Measurements from ENCODE around the gene HMCN2. TPM values are rescaled to one million over a fixed set of nuclear protein-coding genes. Genes with fewer than 3 reads are reported as not detected.

HMCN2 gene
- total and polyA plus RNA-seq, 8 donors, result 0.41 to 5.3 (median 0.76) TPM

DNA sequence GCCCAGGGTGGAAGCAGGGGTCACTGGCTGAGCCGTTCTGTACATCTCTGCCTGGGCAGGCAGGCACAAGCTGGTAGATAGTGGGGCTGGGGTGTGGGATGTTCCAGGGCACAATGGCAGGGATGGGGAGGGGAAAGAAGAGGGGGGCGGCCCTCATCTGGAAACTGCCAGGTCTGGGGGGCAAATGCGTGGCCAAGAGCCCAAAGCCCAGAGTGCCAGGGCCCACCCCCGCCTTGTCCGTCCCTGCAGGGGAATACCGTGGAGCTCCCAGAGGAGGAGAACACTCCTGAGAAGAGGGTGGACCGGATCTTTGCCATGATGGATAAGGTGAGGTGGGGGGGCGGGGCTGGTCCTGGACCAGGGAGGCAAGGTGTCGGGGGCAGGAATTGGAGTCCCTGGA is 42.7 kb upstream of the HMCN2 start:
- FAIRE-seq (no peak), DNase-seq (peak in 1 of 6 donors; percentile 21), ATAC-seq (no peak)
- TF ChIP-seq, protein P1, sequence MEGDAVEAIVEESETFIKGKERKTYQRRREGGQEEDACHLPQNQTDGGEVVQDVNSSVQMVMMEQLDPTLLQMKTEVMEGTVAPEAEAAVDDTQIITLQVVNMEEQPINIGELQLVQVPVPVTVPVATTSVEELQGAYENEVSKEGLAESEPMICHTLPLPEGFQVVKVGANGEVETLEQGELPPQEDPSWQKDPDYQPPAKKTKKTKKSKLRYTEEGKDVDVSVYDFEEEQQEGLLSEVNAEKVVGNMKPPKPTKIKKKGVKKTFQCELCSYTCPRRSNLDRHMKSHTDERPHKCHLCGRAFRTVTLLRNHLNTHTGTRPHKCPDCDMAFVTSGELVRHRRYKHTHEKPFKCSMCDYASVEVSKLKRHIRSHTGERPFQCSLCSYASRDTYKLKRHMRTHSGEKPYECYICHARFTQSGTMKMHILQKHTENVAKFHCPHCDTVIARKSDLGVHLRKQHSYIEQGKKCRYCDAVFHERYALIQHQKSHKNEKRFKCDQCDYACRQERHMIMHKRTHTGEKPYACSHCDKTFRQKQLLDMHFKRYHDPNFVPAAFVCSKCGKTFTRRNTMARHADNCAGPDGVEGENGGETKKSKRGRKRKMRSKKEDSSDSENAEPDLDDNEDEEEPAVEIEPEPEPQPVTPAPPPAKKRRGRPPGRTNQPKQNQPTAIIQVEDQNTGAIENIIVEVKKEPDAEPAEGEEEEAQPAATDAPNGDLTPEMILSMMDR (IDR thresholded peaks at IDR 0.05), result no peak
- intact Hi-C loops (cut with DNase I), result no loop called here
- H3K27me3 ChIP-seq, result no peaks in the 10 kb centered on the region
- no peaks in the 10 kb centered on the region for H3K9me3 ChIP-seq
- WGBS, 2 donors, result 95 to 98% methylated on average over 8 to 9 of the region's 9 CpGs
- no peaks in the 10 kb centered on the region for H3K4me1 ChIP-seq
- no peak overlapping the region for H3K4me3 ChIP-seq
- peaks cover 0 to 11% (median 0%) of the 10 kb centered on the region in 3 donors for H3K36me3 ChIP-seq
- H3K27ac ChIP-seq, result no peak overlapping the region

DNA sequence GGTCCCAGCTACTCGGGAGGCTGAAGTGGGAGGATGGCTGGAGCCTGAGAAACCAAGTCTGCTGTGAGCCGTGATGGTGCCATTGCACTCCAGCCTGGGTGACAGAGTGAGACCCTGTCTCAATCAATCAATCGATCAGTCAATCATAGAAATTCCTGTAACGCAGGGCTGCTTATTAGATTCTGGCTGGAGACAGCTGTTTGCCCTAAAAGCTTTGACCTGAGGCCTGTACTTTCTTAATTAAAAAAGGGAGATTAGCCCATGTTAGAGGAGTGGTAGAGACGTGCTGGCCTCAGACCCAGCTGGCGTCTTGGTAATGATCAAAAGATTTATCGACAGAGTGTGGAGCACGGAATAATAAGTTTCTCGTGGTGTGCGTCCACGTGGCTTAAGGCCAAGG is 40.5 kb upstream of the HMCN2 start:
- no peak for FAIRE-seq
- Histone ChIP-seq H3K4me1 (no peaks in the 10 kb centered on the region), H3K36me3 (peaks cover 0 to 5% (median 0%) of the 10 kb centered on the region in 3 donors), H3K27me3 (no peaks in the 10 kb centered on the region), H3K9me3 (no peaks in the 10 kb centered on the region), H3K27ac (no peak overlapping the region), H3K4me3 (no peak overlapping the region)
- TF ChIP-seq, protein P1 (IDR thresholded peaks at IDR 0.05), result no peak
- 88 to 95% methylated on average over 11 of the region's 11 CpGs for WGBS, 2 donors
- no peak for ATAC-seq
- intact Hi-C loops (cut with DNase I), result no loop called here
- DNase-seq, result no peak

DNA sequence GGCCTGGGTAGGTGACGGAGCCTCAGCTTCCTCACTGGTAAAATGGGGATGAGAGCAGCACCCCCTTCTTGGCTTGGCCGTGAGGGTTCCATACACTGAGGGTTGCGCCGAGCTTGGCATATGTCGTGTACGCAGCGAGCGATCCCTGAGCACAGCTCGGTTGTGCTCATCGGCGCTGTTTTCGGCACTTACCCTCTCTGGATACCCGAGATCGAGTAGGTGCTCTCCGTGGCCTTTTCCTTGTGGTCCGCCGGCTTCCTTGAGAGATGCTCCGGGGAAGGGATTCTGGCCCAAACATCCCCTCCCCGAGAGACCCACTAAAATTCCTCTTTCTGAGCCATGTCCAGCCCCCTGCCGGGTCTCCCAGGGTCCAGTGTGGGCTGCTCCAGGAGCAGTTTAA is 40.0 kb upstream of the HMCN2 start:
- Histone ChIP-seq H3K36me3 (peaks cover 0 to 5% (median 0%) of the 10 kb centered on the region in 3 donors), H3K27ac (no peak overlapping the region), H3K4me3 (no peak overlapping the region), H3K9me3 (no peaks in the 10 kb centered on the region), H3K4me1 (no peaks in the 10 kb centered on the region), H3K27me3 (no peaks in the 10 kb centered on the region)
- ATAC-seq (no peak), DNase-seq (no peak), FAIRE-seq (no peak)
- TF ChIP-seq, protein P1 (IDR thresholded peaks at IDR 0.05), result no peak
- WGBS, 2 donors, result 97 to 98% methylated on average over 20 of the region's 20 CpGs
- intact Hi-C loops (cut with DNase I), result no loop called here

DNA sequence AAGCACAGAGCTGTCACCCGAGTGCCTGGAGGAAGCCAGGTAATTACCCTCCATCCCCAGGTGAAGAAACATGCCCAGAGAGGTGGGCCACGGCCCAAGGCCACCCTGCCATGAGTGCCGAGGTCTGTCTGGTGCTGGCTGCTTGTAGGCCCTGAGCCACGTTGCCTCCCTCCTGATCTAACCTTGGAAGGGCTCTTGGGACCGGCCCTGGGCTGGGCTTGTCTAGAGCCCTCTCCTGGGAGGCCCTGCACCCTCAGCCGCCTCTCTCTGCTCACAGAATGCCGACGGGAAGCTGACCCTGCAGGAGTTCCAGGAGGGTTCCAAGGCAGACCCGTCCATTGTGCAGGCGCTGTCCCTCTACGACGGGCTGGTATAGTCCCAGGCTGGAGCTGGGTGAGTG is 39.4 kb upstream of the HMCN2 start:
- no peak for ATAC-seq
- H3K27me3 ChIP-seq, result no peaks in the 10 kb centered on the region
- no peaks in the 10 kb centered on the region for H3K4me1 ChIP-seq
- H3K27ac ChIP-seq, result no peak overlapping the region
- intact Hi-C loops (cut with DNase I), result no loop called here
- no peaks in the 10 kb centered on the region for H3K9me3 ChIP-seq
- H3K4me3 ChIP-seq, result no peak overlapping the region
- no peak for DNase-seq
- 91 to 98% methylated on average over 12 of the region's 12 CpGs for WGBS, 2 donors
- TF ChIP-seq, protein P1 (IDR thresholded peaks at IDR 0.05), result no peak
- peaks cover 0 to 5% (median 0%) of the 10 kb centered on the region in 3 donors for H3K36me3 ChIP-seq
- no peak for FAIRE-seq

DNA sequence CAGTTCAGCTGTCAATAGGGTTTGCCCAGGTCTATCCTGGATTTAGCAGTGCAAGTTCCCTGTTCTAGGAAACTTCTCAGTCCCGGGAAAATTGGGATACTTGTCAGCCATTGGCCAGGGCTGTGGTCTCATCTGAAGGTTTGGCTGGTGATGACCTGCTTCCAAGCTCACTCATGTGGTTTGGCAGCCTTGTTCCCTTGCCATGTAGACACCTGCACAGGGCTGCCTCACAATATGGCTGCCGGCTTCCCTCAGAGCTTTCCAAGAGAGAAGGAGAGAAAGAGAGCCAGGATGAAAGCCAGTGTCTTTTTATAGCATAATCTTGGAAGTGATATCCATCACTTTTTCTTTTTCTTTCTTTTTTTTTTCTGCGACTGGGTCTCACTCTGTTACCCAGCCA is 37.7 kb upstream of the HMCN2 start:
- TF ChIP-seq, protein P1 (IDR thresholded peaks at IDR 0.05), result no peak
- FAIRE-seq (no peak), ATAC-seq (no peak), DNase-seq (no peak)
- H3K27ac ChIP-seq, result no peak overlapping the region
- peaks cover 0 to 5% (median 0%) of the 10 kb centered on the region in 3 donors for H3K36me3 ChIP-seq
- no peak overlapping the region for H3K4me3 ChIP-seq
- 73 to 100% methylated on average over 3 of the region's 3 CpGs for WGBS, 2 donors
- no peaks in the 10 kb centered on the region for H3K4me1 ChIP-seq
- intact Hi-C loops (cut with DNase I), result no loop called here
- H3K27me3 ChIP-seq, result no peaks in the 10 kb centered on the region
- no peaks in the 10 kb centered on the region for H3K9me3 ChIP-seq
